RWPE2 (cell line): Measurements from ENCODE around the gene GP9.

Source experiments
- ATAC-seq: fragments of 200-7000 bp; cut with Tn5 transposase; 3 replicates; pipeline ENCODE4 v1.9.1; 2021; ENCODE audit warnings: low read depth
- DNase-seq: peaks from one replicate; pipeline ENCODE4 v3.0.0-alpha.2; 2020; ENCODE audit warnings: low spot score
- H3K27ac ChIP-seq: fragments of 450-650 bp; 2 replicates; pipeline ENCODE4 v1.5.1; 2017; ENCODE audit warnings: mild to moderate bottlenecking; ENCODE audit not compliant: poor library complexity, severe bottlenecking
- H3K27me3 ChIP-seq: fragments of 250-450 bp; sonication (Bioruptor Pico); 2 replicates; pipeline ENCODE4 v1.5.1; 2021; ENCODE audit warnings: mild to moderate bottlenecking, moderate library complexity; ENCODE audit not compliant: insufficient read depth, poor library complexity, severe bottlenecking
- H3K36me3 ChIP-seq: fragments of 250-450 bp; sonication (Bioruptor Pico); 2 replicates; pipeline ENCODE4 v1.5.1; 2020; ENCODE audit warnings: low read depth, mild to moderate bottlenecking, moderate library complexity
- H3K4me1 ChIP-seq: fragments of 250-450 bp; sonication (Bioruptor Pico); 2 replicates; pipeline ENCODE4 v1.5.1; 2021; ENCODE audit warnings: mild to moderate bottlenecking, moderate library complexity; ENCODE audit not compliant: insufficient read depth, poor library complexity, severe bottlenecking
- H3K4me3 ChIP-seq: fragments of 250-450 bp; sonication (Bioruptor Pico); 2 replicates; pipeline ENCODE4 v1.5.1; 2021; ENCODE audit warnings: mild to moderate bottlenecking, moderate library complexity; ENCODE audit not compliant: severe bottlenecking
- H3K9me3 ChIP-seq: fragments of 250-450 bp; sonication (Bioruptor Pico); 2 replicates; pipeline ENCODE4 v1.5.1; 2021; ENCODE audit warnings: mild to moderate bottlenecking, moderate library complexity; ENCODE audit not compliant: severe bottlenecking
- CTCF ChIP-seq: fragments of 450-650 bp; IDR thresholded peaks from one replicate; pipeline ENCODE4 v1.5.1; 2017; ENCODE audit warnings: mild to moderate bottlenecking, moderate library complexity; ENCODE audit not compliant: poor library complexity, severe bottlenecking

GP9 gene

DNA sequence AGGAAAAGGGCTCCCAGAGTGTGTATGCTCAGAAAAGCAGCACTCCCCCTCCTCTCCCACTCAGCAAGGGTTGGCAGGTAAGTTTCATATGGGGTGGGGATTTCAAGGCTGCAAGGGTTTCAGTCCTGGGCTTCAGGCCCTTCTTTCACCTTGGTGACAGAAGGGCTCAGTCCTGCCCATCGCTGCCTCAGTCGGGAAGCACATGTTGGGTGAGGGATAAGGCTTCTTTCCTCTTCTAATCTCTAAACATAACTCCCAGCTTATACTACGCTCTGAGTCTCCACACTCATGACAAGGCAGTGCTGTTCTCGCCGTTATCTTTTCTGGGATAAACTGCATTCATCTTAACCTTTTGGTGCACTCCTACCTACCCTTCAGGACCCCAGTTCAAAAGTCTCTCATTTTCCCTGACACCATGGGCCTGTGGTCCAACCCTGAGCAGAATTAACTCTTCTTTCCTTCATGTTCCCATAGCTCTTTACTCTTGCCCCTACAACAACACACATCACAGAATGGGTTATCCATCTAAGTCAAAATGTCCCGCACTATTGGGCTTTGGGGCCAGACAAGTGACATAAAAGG lies 44.0 kb downstream of the GP9 start:
- TF ChIP-seq CTCF = no peak
- H3K9me3 ChIP-seq = no peaks in the 10 kb centered on the region
- no peaks in the 10 kb centered on the region for H3K4me1 ChIP-seq
- no peaks in the 10 kb centered on the region for H3K27me3 ChIP-seq
- H3K36me3 ChIP-seq = 0 out of 2 replicates have a peak, but pooled peaks cover 3% of the 10 kb centered on the region
- no peak overlapping the region for H3K4me3 ChIP-seq
- no peak overlapping the region for H3K27ac ChIP-seq
- ATAC-seq (no peak), DNase-seq (no peak)

DNA sequence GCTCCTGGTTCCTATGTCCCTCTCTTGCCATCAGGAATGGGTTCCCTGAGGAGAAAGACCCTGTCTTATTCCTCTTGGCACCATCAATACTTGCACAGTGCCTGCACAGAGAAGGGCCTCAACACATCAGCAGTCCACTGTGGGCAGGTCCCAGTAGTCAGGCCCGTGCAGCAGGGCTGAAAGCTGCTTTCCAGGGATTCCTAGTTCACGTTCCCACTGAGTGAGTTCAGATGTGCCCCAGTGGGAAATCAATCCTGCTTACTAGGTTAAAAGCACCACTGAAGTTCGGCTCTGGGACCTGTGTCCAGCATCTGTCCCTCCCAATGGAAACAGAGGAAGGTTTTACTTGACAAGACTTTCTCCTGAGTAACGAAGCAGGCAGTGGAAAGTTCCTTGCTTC lies 45.3 kb downstream of the GP9 start:
- no peak overlapping the region for H3K27ac ChIP-seq
- TF ChIP-seq CTCF = no peak
- no peaks in the 10 kb centered on the region for H3K9me3 ChIP-seq
- DNase-seq (no peak), ATAC-seq (no peak)
- H3K36me3 ChIP-seq = no peaks in the 10 kb centered on the region
- H3K4me1 ChIP-seq = no peaks in the 10 kb centered on the region
- H3K27me3 ChIP-seq = no peaks in the 10 kb centered on the region
- no peak overlapping the region for H3K4me3 ChIP-seq

DNA sequence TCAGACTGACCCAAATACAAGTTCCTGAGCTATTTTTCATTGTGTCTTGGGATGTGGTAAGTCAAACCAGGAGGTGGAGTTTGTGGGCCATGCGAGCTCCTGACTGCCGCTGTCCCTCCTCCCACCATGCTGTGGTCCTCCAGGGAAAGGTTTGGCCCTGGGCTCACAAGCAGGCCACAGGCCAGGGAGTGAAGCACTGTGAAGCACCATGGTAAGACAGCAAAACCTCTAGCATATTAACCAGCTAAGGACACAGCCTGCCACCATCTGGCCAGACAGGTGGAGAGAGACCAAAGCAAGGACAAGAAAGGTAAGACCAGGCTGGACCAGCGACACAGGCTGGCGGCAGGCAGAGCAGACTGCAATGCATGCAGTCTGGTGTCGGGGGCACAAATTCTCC lies 45.7 kb downstream of the GP9 start:
- DNase-seq (no peak), ATAC-seq (no peak)
- no peak for TF ChIP-seq CTCF
- no peaks in the 10 kb centered on the region for H3K4me1 ChIP-seq
- no peaks in the 10 kb centered on the region for H3K27me3 ChIP-seq
- H3K36me3 ChIP-seq = no peaks in the 10 kb centered on the region
- no peak overlapping the region for H3K27ac ChIP-seq
- no peaks in the 10 kb centered on the region for H3K9me3 ChIP-seq
- no peak overlapping the region for H3K4me3 ChIP-seq

DNA sequence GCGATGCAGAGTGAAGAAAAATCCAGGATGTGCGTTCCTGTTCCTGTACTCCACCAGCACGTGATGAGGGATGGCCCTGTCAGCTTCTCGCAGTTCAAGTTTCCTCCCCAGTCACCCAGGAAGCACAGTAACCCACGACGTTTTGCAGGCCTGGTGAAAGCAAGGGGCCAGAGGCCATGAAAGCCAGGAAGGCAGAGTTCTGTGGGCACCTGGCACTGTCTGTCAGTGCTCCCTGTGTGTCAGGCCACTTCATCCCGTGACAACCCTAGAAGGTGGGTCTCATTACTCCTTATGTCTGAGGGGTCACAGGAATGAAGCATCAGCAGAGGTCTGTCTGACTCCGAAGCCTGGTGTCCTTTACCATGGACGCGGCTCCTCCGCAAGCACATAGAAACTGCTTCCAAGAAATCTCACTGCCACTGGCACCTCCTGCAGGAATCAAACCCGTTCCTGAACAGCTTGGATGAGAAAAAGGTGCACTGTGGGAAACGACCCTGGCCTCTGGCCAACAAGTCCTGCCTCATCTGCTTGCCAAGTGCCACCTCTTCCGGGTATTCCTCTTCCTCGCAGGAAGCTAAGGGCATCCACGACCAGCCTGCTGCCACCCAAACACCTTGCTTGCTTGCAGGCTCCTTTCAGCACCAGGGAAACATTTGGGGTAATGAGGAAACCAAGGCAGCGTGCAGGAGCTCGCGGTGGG lies 46.4 kb downstream of the GP9 start:
- no peak for ATAC-seq

More for the DNA sequence above, 46.4 kb downstream of the GP9 start:
- H3K27me3 ChIP-seq = no peaks in the 10 kb centered on the region
- H3K4me1 ChIP-seq = no peaks in the 10 kb centered on the region
- no peak for DNase-seq
- H3K36me3 ChIP-seq = no peaks in the 10 kb centered on the region
- H3K27ac ChIP-seq = no peak overlapping the region
- TF ChIP-seq CTCF = no peak
- no peak overlapping the region for H3K4me3 ChIP-seq
- no peaks in the 10 kb centered on the region for H3K9me3 ChIP-seq
